Fibroblast of peridontal ligament (primary cell): ENCODE data around the gene DHRS7B.
"Not testable (repeated sequence)": the region's sequence is repeated elsewhere in the genome, so short reads cannot be mapped to it uniquely, and the experiment has no call there.

Experiments
- DNase-seq: peaks from one replicate; pipeline ENCODE4 v3.0.0-alpha.2; 2010; ENCODE audit errors: extremely low read depth

DHRS7B gene

GRCh38 chr17:21177401-21177800, 50.6 kb downstream of the DHRS7B start:
- DNase-seq = no peak

GRCh38 chr17:21177854-21178600, 51.3 kb downstream of the DHRS7B start:
- DNase-seq = no peak

- DNase-seq = no peak
Measured at GRCh38 chr17:21183468-21183867, 56.7 kb downstream of the DHRS7B start.

GRCh38 chr17:21184570-21184969, 57.8 kb downstream of the DHRS7B start:
- DNase-seq = no peak

GRCh38 chr17:21185061-21185460, 58.3 kb downstream of the DHRS7B start:
- DNase-seq = no peak

- no peak for DNase-seq
Measured at GRCh38 chr17:21186399-21187187, 59.8 kb downstream of the DHRS7B start.

- DNase-seq = no peak
Measured at GRCh38 chr17:21189361-21189760, 62.6 kb downstream of the DHRS7B start.

- no peak for DNase-seq
Measured at GRCh38 chr17:21190078-21190477, 63.3 kb downstream of the DHRS7B start.

GRCh38 chr17:21191698-21192097, 64.9 kb downstream of the DHRS7B start:
- no peak for DNase-seq

- DNase-seq = not testable (repeated sequence)
Measured at GRCh38 chr17:21192414-21192813, 65.7 kb downstream of the DHRS7B start.

- no peak for DNase-seq
Measured at GRCh38 chr17:21193031-21193430, 66.3 kb downstream of the DHRS7B start.

- DNase-seq = no peak
Measured at GRCh38 chr17:21194226-21194625, 67.5 kb downstream of the DHRS7B start.

GRCh38 chr17:21194703-21195102, 67.9 kb downstream of the DHRS7B start:
- DNase-seq = peak; percentile 49

- no peak for DNase-seq
Measured at GRCh38 chr17:21196126-21196525, 69.4 kb downstream of the DHRS7B start.

GRCh38 chr17:21198411-21198810, 71.6 kb downstream of the DHRS7B start:
- DNase-seq = no peak

GRCh38 chr17:21199311-21199710, 72.5 kb downstream of the DHRS7B start:
- DNase-seq = peak; percentile 50

- DNase-seq = no peak
Measured at GRCh38 chr17:21199856-21200255, 73.1 kb downstream of the DHRS7B start.

- no peak for DNase-seq
Measured at GRCh38 chr17:21200590-21201297, 74.0 kb downstream of the DHRS7B start.

- DNase-seq = peak; percentile 17
Measured at GRCh38 chr17:21201298-21201595, 74.5 kb downstream of the DHRS7B start.

GRCh38 chr17:21201874-21202273, 75.1 kb downstream of the DHRS7B start:
- DNase-seq = no peak

GRCh38 chr17:21202512-21202911, 75.7 kb downstream of the DHRS7B start:
- DNase-seq = no peak

- no peak for DNase-seq
Measured at GRCh38 chr17:21204935-21205334, 78.2 kb downstream of the DHRS7B start.

GRCh38 chr17:21208352-21208751, 81.6 kb downstream of the DHRS7B start:
- no peak for DNase-seq
